ENCODE data around the gene CHRNA9. TPM values are rescaled to one million over a fixed set of nuclear protein-coding genes. Genes with fewer than 3 reads are reported as not detected.
"Not testable (repeated sequence)": the region's sequence is repeated elsewhere in the genome, so short reads cannot be mapped to it uniquely, and the experiment has no call there.

Gene CHRNA9
- total RNA-seq, 2 donors from 2014 or later = not detected

- H3K27me3 ChIP-seq (replicated peaks; ENCODE audit: insufficient read depth) = no peaks in the 10 kb centered on the region
- no peak overlapping the region for H3K27ac ChIP-seq
- DNase-seq (ENCODE audit: low spot score) (no peak), ATAC-seq (ENCODE audit: insufficient number of reproducible peaks, low FRiP score, low read depth) (no peak)
- H3K36me3 ChIP-seq = no peaks in the 10 kb centered on the region
- H3K4me3 ChIP-seq = no peak overlapping the region
- no peak for TF ChIP-seq CTCF (IDR thresholded peaks at IDR 0.05)
- no peaks in the 10 kb centered on the region for H3K9me3 ChIP-seq
- H3K4me1 ChIP-seq (ENCODE audit: control insufficient read depth in 1 of 2, low read depth in 2 of 2) = no peaks in the 10 kb centered on the region
These were observed 45.5 kb downstream of the CHRNA9 start for GRCh38 chr4:40380647-40381046.

- Histone ChIP-seq H3K27me3 (replicated peaks; ENCODE audit: insufficient read depth) (no peaks in the 10 kb centered on the region), H3K4me1 (ENCODE audit: control insufficient read depth in 1 of 2, low read depth in 2 of 2) (no peaks in the 10 kb centered on the region), H3K9me3 (no peaks in the 10 kb centered on the region), H3K4me3 (no peak overlapping the region), H3K36me3 (no peaks in the 10 kb centered on the region), H3K27ac (no peak overlapping the region)
- no peak for ATAC-seq (ENCODE audit: insufficient number of reproducible peaks, low FRiP score, low read depth)
- no peak for TF ChIP-seq CTCF (IDR thresholded peaks at IDR 0.05)
- DNase-seq (ENCODE audit: low spot score) = no peak
These were observed 53.1 kb downstream of the CHRNA9 start for GRCh38 chr4:40388239-40388638.

GRCh38 chr4:40389986-40390385 is 54.9 kb downstream of the CHRNA9 start:
- Histone ChIP-seq H3K9me3 (no peaks in the 10 kb centered on the region), H3K27ac (no peak overlapping the region), H3K36me3 (no peaks in the 10 kb centered on the region), H3K27me3 (replicated peaks; ENCODE audit: insufficient read depth) (no peaks in the 10 kb centered on the region), H3K4me3 (no peak overlapping the region), H3K4me1 (ENCODE audit: control insufficient read depth in 1 of 2, low read depth in 2 of 2) (no peaks in the 10 kb centered on the region)
- DNase-seq (ENCODE audit: low spot score) (no peak), ATAC-seq (ENCODE audit: insufficient number of reproducible peaks, low FRiP score, low read depth) (no peak)
- TF ChIP-seq CTCF (IDR thresholded peaks at IDR 0.05) = no peak

DNA sequence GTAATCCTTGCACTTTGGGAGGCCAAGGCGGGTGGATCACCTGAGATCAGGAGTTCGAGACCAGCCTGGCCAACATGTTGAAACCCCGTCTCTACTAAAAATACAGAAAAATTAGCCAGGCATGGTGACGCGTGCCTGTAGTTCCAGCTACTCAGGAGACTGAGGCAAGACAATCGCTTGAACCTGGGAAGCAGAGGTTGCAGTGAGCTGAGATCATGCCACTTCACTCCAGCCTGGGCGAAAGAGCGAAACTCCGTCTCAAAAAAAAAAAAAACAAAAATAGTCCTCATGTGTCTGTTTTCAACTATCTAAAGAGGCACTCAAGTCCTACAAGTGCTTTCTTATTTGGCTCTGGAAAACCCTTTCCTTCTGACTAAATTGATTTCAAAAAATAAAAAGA is 57.1 kb downstream of the CHRNA9 start:
- ATAC-seq (ENCODE audit: insufficient number of reproducible peaks, low FRiP score, low read depth) = not testable (repeated sequence)

DNA sequence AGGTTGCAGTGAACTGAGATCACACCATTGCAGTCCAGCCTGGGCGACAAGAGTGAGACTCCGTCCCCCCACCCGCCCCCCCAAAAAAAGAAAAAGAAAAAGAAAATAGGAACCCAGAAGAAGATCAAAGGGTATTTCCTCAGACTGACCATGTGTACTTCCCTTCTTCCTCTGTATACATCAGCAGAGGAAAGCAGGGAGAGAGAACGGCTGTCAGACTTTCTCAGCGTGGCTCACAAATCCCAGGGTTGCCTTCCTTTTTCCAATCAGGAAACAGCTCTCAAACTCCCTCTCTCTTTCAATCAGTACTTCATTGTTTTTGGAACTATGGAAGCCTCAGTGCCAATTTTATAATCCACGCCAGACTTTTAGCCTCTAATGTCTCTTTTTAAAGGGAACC is 59.1 kb downstream of the CHRNA9 start:
- Histone ChIP-seq H3K4me3 (no peak overlapping the region), H3K4me1 (ENCODE audit: control insufficient read depth in 1 of 2, low read depth in 2 of 2) (no peaks in the 10 kb centered on the region), H3K27ac (no peak overlapping the region), H3K27me3 (replicated peaks; ENCODE audit: insufficient read depth) (no peaks in the 10 kb centered on the region), H3K9me3 (no peaks in the 10 kb centered on the region), H3K36me3 (no peaks in the 10 kb centered on the region)
- ATAC-seq (ENCODE audit: insufficient number of reproducible peaks, low FRiP score, low read depth) = no peak
- DNase-seq (ENCODE audit: low spot score) = no peak
- TF ChIP-seq CTCF (IDR thresholded peaks at IDR 0.05) = no peak

More for the DNA sequence above, 57.1 kb downstream of the CHRNA9 start:
- DNase-seq (ENCODE audit: low spot score); H3K4me1 ChIP-seq (ENCODE audit: control insufficient read depth in 1 of 2, low read depth in 2 of 2); H3K9me3 ChIP-seq; H3K27ac ChIP-seq; H3K36me3 ChIP-seq; H3K27me3 ChIP-seq (replicated peaks; ENCODE audit: insufficient read depth); H3K4me3 ChIP-seq: not testable (repeated sequence)

DNA sequence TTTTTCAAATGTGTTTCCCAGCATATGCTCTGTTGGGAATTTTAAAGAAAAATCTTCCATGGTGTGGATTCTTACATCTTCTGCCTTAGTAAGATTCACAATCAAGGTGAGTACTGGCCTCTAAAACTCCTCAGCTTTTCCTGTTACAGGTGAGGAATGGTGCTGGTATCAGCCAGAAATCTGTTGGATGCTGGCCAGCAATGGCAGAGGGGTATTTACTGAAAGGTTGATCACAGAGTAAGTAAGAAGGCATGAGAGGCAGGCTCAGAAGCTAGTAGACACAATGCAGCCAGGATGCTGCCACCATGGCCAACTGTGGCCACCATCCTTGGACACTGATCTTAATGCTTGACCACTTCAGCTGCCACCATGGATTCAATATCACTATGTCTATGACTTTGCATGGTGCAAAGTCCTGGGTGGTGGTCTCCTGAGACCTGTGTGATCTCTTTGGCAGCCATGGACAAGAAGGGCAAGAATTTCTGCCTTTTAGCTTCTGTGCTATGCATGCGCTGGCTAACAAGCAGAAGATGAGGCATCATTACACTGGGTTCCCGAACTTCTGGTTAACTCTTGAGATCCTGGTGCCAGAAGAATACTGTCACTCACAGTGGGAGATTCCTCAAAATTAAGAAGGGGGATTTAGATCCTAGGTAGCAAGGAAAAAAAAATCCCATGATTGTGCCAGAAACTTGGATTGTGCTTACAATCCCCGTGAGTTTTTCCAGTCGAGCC is 60.2 kb downstream of the CHRNA9 start:
- DNase-seq (ENCODE audit: low spot score) (no peak), ATAC-seq (ENCODE audit: insufficient number of reproducible peaks, low FRiP score, low read depth) (no peak)
- TF ChIP-seq CTCF (IDR thresholded peaks at IDR 0.05) = no peak
- no peaks in the 10 kb centered on the region for H3K27me3 ChIP-seq (replicated peaks; ENCODE audit: insufficient read depth)
- no peak overlapping the region for H3K27ac ChIP-seq
- H3K36me3 ChIP-seq = no peaks in the 10 kb centered on the region
- no peaks in the 10 kb centered on the region for H3K9me3 ChIP-seq
- no peak overlapping the region for H3K4me3 ChIP-seq
- H3K4me1 ChIP-seq (ENCODE audit: control insufficient read depth in 1 of 2, low read depth in 2 of 2) = no peaks in the 10 kb centered on the region

Data from thoracic aorta (tissue), 2 donors.